Measurements from ENCODE around the gene SPRYD4.
"Not testable (repeated sequence)": the region's sequence is repeated elsewhere in the genome, so short reads cannot be mapped to it uniquely, and the experiment has no call there.

SPRYD4 gene

GRCh38 chr12:56468216-56469006 is at the start of gene SPRYD4:
Gene SPRYD4 (plus strand): TSS chr12:56468578. CDS start chr12:56468592, 14 bp downstream.
- DNase-seq (ENCODE audit: low read depth in 2 of 2), result peak; percentile 84 to 92

DNA sequence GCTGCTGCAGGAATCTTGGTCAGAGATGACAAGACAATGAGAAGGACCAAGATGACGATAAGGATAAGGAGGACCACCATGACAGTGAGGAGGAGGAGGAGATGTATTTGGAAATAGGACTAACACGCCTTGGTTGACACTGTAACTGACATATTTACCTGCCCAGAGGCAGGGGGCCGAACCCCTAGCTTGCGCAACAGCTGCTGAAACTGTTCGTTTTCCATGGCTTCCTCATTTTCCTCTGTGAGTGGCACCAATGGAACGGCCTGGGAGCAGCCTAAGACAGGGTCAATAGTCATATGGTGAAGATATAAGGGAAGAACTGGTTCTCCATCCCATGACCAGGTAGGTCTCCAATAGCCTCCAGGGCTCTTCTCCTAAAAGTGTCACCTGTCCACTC is 48.0 kb upstream of the SPRYD4 start:
- DNase-seq (ENCODE audit: low read depth in 2 of 2), result no peak

DNA sequence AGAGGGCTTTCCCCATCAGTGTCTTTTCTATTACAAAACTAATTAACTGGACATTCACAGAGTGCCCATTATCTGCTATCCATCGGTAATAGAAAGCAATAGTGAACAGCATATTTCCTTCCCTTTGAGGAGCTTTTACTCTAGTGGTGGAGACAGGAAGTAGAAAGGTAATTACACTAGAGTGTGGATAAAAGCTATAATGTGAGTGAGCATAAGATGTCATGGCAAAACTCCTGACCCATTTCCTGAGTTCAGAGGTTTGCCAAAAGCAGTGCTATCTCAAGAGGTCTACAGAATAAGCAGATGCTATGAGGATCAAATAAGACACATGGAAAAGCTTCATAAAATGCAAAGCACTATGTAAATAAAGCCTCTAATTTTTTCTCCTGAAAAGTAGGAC is 43.2 kb upstream of the SPRYD4 start:
- no peak for DNase-seq (ENCODE audit: low read depth in 2 of 2)

DNA sequence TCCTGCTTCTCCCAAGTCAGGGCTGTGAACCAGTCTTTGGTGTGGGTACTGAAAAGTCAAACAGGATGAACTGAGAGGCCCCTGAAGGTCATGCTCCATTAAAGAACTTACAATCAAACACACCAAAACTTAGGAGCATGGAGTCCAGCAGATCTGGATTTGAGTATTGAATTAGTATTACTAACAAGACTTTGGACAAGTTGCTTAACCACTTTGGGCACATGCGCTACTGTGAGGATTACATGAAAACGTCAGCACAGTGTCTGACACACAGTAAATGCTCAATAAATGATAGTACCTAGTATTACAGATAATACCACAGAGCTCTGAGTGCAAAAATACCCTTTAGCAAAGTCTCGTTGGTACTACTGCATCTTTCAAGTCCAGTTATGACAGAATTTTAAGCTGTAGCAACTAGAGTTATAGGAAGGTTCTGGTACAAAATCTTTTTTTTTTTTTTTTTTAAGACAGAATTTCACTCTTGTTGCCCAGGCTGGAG is 42.4 kb upstream of the SPRYD4 start:
- no peak for DNase-seq (ENCODE audit: low read depth in 2 of 2)

DNA sequence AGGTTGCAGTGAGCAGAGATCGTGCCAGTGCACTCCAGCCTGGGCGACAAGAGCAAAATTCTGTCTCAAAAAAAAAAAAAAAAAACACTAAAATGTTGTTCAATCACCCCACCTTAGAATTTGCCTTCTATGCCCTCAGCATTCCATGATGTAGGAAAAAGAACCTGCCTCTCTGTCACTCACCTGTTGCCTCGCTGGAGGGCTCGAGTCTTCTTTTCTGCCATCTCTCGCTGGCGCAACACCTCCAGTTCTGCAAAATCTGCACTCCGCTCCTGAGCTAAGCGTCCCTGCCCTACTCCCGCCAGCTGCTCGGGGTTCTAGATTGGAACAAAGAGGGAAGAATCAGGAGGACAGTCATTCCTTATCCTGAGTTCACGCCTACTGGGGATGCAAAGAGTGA is 37.1 kb upstream of the SPRYD4 start:
- DNase-seq (ENCODE audit: low read depth in 2 of 2), result no peak

- no peak for DNase-seq (ENCODE audit: low read depth in 2 of 2)
These were observed 36.5 kb upstream of the SPRYD4 start for GRCh38 chr12:56431850-56432249.

DNA sequence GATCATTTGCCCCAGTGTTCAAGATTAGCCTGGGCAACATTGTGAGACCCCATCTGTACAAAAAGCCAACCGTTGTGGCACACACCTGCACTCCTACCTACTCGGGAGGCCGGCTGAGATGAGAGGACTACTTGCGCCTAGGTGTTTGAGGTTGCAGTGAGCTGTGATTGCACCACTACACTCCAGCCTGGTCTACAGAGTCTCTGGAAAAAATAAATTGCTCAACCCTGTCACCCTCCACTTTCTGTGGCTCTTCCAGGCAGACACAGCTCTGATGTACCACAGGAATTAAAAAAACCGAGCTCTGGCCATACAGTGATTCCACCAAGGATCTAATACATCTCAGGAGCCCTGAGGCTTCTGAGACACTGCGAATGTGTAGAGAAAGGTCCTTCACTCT is 33.5 kb upstream of the SPRYD4 start:
- DNase-seq (ENCODE audit: low read depth in 2 of 2), result no peak

DNA sequence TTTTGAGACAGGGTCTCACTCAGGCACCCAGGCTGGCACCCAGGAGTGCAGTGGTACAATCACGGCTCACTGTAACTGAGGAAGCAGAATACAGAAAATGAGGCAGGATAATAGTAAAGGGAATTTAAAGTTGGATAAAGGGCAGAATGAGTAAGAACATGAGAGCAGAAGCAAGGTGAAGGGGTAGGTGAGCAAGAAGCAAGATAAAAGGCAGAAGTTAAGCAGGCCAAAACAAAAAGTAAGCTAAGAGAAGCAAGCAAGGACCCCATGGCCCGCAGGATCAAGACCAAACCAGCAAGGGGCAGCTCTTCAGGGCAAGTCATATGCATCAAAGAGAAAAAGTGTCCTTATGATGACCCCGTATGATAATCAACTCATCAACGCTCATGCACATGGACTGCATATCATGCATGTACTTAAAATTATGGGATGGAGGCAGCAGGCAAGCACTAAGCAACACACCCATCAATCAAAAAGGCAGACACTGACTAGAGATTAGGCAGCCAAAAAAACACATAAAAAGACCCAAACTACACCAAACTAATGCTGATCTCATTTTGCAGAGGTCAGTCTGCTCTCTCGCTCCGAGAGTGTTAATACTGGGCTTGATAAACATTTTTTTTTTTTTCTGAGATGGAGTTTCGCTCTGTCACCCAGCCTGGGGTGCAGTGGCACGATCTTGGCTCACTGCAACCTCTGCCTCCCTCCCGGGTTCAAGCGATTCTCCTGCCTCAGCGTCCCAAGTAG is 30.8 kb upstream of the SPRYD4 start:
- no peak for DNase-seq (ENCODE audit: low read depth in 2 of 2)

DNA sequence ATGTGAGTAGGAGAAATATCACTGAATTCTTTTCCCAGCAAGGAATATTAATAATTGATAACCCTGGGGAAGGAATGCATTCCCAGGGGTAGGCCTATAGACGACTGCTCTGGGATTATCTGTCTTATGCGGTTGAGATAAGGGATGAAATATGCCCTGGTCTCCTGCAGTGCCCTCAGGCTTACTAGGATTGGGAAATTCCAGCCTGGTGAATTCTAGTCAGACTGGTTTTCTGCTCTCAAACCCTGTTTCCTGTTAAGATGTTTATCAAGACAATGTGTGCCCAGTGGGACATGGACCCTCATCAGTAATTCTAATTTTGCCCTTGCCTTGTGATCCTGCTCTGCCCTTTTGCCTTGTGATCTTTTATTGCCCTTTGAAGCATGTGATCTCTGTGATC is 25.2 kb upstream of the SPRYD4 start:
- not testable (repeated sequence) for DNase-seq (ENCODE audit: low read depth in 2 of 2)

GRCh38 chr12:56448860-56449621 is 19.3 kb upstream of the SPRYD4 start, which contains the start of gene TIMELESS:
Gene TIMELESS (minus strand): TSS chr12:56449426. CDS start chr12:56434170, 15,256 bp downstream.
- peak; percentile 70 to 82 for DNase-seq (ENCODE audit: low read depth in 2 of 2)

DNA sequence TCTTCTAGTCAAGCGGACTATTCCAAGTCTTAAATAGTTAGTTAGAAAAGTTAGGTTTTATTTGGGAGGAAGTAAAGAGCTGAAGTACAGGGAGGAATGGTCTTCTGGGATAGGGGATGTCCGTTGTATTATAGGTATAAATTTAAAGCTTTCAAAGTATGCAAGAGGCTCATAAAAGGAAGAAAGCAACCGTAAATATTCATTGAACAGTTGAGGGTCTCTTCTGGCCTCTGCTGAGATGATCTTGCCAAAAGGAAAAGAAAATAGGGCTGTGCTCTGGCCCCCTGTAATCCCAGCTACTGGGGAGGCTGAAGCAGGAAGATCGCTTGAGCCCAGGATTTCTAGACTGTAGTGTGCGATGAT is 18.8 kb upstream of the SPRYD4 start:
- DNase-seq (ENCODE audit: low read depth in 2 of 2), result no peak

DNA sequence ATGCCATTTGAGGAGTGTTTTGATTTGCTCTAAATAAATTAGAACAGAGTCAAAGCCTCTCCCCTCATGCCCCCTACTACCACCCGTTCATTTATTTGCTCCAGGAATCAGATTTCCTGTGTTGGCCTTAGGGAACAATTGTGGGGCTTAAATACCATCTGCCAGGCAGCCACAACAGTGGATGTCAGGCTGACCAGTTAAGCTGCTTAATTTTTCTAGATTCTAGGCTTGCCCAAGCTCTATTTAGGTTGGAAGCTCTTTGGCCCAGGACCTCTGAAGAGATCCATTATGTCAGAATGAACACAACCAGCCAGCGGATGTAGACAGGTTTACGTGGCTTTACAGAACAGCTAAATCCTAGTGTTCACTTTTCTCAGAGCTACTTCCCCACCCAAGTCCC is 18.1 kb upstream of the SPRYD4 start:
- no peak for DNase-seq (ENCODE audit: low read depth in 2 of 2)

GRCh38 chr12:56451147-56451546 is 17.2 kb upstream of the SPRYD4 start:
- no peak for DNase-seq (ENCODE audit: low read depth in 2 of 2)

DNA sequence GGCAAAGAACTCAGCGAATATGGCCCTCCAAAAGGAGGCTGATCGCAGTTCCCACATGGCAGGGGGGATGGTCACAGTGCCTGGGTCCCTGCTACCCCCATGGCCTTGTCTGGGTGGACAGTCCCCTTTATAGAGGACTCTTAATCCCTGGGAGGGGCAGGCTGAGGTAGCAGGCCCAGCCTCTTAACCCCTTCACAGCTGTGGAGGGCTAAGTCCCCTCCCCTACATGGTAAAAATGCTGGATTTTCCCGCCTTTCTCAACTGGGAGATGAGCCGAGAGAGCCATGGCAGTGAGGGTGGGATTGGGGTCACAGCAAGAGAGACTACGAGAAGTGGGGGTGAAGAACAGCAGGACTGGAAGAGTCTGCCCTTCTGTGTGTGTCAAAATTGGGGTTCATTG is 13.8 kb upstream of the SPRYD4 start, which contains the start of gene MIP:
TSS of gene MIP (minus strand) at position 101 of the 400 bp plus-strand sequence. CDS start at position 57, 44 bp downstream.
- no peak for DNase-seq (ENCODE audit: low read depth in 2 of 2)

DNA sequence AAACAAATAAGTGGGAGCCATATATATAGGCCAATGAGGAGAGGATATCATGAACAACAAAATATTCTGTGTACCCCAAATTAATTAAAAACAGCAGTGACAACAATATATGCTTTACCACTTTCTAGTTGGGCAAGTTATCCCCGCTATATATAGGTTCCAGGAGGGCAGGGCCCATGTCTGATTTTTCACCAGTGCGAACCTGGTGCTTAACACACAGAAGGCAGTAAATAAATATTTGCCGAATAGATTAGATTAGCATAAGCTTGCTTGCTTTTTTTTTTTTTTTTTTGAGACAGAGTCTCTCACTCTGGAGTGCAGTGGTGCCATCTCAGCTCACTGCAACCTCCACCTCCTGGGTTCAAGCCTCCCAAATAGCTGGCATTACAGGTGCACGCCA is 10.6 kb upstream of the SPRYD4 start:
- DNase-seq (ENCODE audit: low read depth in 2 of 2), result no peak

GRCh38 chr12:56461235-56462159 is 6.9 kb upstream of the SPRYD4 start:
- DNase-seq (ENCODE audit: low read depth in 2 of 2), result no peak

GRCh38 chr12:56462565-56462964 is 5.8 kb upstream of the SPRYD4 start:
- no peak for DNase-seq (ENCODE audit: low read depth in 2 of 2)

DNA sequence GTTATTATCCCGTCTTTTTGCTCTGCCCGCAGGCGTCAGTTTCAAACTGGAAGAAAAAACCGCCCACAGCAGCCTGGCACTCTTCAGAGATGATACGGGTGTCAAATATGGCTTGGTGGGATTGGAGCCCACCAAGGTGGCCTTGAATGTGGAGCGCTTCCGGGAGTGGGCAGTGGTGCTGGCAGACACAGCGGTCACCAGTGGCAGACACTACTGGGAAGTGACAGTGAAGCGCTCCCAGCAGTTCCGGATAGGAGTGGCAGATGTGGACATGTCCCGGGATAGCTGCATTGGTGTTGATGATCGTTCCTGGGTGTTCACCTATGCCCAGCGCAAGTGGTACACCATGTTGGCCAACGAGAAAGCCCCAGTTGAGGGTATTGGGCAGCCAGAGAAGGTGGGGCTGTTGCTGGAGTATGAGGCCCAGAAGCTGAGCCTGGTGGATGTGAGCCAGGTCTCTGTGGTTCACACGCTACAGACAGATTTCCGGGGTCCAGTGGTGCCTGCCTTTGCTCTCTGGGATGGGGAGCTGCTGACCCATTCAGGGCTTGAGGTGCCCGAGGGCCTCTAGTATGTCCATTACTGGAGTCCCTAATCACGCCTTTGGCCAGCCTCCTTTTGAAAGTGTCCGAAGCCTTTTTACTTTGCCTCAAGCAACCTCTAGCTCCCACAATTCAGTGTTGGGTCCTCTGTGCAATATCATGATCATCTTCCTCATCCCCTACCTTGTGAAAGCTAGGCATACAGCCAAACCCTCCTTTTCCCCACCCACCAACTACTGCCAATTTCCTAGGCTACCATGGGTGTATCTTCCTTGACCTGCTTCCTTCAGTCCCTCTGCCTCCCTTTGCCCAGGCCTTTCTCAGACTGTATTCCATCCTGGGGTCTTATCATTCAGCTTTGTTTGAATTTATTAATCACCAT is 891 bp downstream of the SPRYD4 start:
- no peak for DNase-seq (ENCODE audit: low read depth in 2 of 2)

GRCh38 chr12:56474389-56474788 is 6.0 kb downstream of the SPRYD4 start:
- no peak for DNase-seq (ENCODE audit: low read depth in 2 of 2)

DNA sequence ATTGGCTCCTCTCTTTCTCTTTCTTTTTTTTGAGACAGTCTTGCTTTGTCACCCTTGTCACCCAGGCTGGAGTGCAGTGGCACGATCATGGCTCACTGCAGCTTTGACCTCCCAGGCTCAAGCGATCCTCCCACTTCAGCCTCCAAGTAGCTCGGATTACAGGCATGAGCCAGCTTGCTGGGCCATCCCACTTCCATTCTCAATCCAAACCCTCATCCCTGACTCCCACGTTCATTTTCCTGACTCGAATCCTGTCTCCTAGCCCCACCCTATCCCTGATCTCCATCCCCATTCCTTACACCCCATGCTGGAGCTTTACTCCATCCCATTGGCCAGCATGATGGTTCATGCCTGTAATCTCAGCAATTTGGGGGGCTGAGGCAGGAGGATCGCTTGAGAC is 7.8 kb downstream of the SPRYD4 start:
- DNase-seq (ENCODE audit: low read depth in 2 of 2), result no peak
